ENCODE results near the gene TMCC1.

Gene TMCC1

DNA sequence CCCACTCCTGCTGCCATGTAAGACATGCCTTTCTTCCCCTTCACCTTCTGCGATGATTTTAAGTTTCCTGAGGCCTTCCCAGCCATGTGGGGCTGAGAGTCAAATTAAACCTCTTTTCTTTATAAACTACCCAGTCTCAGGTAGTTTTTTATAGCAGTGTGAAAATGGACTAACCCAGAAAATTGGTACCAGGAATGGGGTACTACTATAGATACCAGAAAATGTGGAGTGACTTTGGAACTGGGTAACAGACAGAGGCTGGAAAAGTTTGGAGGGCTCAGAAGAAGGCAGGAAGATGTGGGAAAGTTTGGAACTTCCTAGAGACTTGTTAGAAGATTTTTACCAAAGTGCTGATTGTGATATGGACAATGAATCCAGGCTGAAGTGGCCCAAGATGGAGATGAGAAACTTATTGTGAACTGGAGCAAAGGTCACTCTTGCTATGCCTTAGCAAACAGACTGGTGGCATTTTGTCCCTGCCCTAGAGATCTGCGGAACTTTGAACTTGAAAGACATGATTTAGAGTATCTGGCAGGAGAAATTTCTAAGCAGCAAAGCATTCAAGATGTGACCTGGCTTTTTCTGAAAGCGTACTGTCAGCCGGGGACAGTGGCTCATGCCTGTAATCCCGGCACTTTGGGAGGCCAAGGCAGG is 52.7 kb downstream of the TMCC1 start:
- H3K27ac ChIP-seq (ENCODE audit: insufficient read depth in 1 of 2, low read depth in 1 of 2, low read length in 2 of 2, poor library complexity in 1 of 2, severe bottlenecking in 2 of 2) = no peak overlapping the region
- no peak for DNase-seq
- 100% methylated on average over 4 of the region's 5 CpGs for WGBS (ENCODE audit: insufficient coverage)
- POLR2A ChIA-PET = no interaction called here
- H3K9me3 ChIP-seq (ENCODE audit: control extremely low read depth in 1 of 5, control insufficient read depth in 4 of 5, insufficient read depth in 2 of 5, low read depth in 1 of 5, low read length in 4 of 5) = peaks cover 0 to 10% (median 0%) of the 10 kb centered on the region in 5 experiments
- no peaks in the 10 kb centered on the region for H3K27me3 ChIP-seq (replicated peaks in 2 of 5; ENCODE audit: control insufficient read depth in 4 of 5, insufficient read depth in 5 of 5, low read length in 4 of 5)
- H3K36me3 ChIP-seq (ENCODE audit: control insufficient read depth in 4 of 4, insufficient read depth in 4 of 4, low read length in 3 of 4) = peaks cover 0 to 3% (median 1%) of the 10 kb centered on the region in 4 experiments
- H3K4me1 ChIP-seq (ENCODE audit: control extremely low read depth in 1 of 4, control insufficient read depth in 4 of 4, insufficient read depth in 4 of 4, low read length in 3 of 4) = no peaks in the 10 kb centered on the region
- CTCF ChIA-PET = interaction anchor here (1.0 kb wide), 1 partner anchor 214 kb away, joined by 3 read pairs; no protein-coding TSS in a partner anchor
- no peak overlapping the region for H3K4me3 ChIP-seq (ENCODE audit: control insufficient read depth in 1 of 7, extremely low read depth in 1 of 7, insufficient read depth in 4 of 7, low read depth in 2 of 7, low read length in 6 of 7)

DNA sequence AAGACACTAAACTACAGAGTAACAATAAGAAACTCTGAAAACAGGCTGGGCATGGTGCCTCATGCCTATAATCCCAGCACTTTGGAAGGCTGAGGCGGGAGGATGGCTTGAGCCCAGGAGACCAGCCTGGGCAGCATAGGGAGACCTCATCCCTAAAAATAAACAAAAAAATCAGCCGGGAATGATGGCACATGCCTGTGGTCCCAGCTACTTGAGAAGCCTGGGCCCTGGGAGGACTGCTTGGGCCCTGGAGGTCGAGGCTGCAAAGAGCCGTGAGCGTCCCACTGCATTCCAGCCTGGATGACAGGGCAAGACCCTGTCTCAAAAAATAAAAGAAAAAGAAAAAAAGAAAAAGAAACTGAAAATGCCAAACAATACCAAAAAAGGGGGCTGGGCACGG is 55.4 kb downstream of the TMCC1 start:
- Histone ChIP-seq H3K27me3 (replicated peaks in 2 of 5; ENCODE audit: control insufficient read depth in 4 of 5, insufficient read depth in 5 of 5, low read length in 4 of 5) (no peaks in the 10 kb centered on the region), H3K4me1 (ENCODE audit: control extremely low read depth in 1 of 4, control insufficient read depth in 4 of 4, insufficient read depth in 4 of 4, low read length in 3 of 4) (no peaks in the 10 kb centered on the region), H3K4me3 (ENCODE audit: control insufficient read depth in 1 of 7, extremely low read depth in 1 of 7, insufficient read depth in 4 of 7, low read depth in 2 of 7, low read length in 6 of 7) (no peak overlapping the region), H3K9me3 (ENCODE audit: control extremely low read depth in 1 of 5, control insufficient read depth in 4 of 5, insufficient read depth in 2 of 5, low read depth in 1 of 5, low read length in 4 of 5) (peaks cover 0 to 10% (median 1%) of the 10 kb centered on the region in 5 experiments), H3K27ac (ENCODE audit: insufficient read depth in 1 of 2, low read depth in 1 of 2, low read length in 2 of 2, poor library complexity in 1 of 2, severe bottlenecking in 2 of 2) (no peak overlapping the region), H3K36me3 (ENCODE audit: control insufficient read depth in 4 of 4, insufficient read depth in 4 of 4, low read length in 3 of 4) (peaks cover 0 to 3% (median 1%) of the 10 kb centered on the region in 4 experiments)
- CTCF ChIA-PET = interaction anchor here (0.6 to 1.6 kb wide), 5 partner anchors 17 to 403 kb away, joined by 3 to 5 read pairs (median 4); no protein-coding TSS in a partner anchor
- 100% methylated on average over 4 of the region's 6 CpGs for WGBS (ENCODE audit: insufficient coverage)
- no peak for DNase-seq
- POLR2A ChIA-PET = no interaction called here

DNA sequence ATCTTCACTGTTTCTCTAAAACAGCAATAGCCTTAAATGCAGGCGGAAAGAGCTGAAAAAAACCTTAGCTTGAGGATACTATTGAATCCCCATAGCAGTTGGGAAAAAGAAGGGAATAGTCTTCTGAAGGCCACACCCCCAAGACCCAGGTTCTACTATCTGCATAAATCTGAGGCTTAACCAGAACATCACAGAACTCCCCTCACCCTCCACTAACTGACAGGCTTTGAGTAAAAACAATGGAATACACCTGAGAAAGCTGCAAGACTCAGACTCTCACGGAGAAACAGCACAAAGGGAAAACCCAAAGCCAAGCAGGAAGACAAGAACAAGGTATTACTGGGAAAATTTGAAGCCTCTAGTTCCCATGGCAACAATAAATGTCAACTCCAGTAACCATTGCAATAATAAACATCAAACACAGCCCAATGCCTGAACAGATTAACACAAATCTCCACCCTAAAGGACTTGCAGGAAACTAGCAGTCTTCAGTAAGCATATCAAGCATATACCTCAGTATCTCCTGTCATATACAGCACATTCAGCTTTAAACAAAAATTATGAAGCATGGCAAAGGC is 56.4 kb downstream of the TMCC1 start:
- ChIA-PET POLR2A (no interaction called here), CTCF (interaction anchor here (1.0 to 1.7 kb wide), 7 partner anchors 9 to 347 kb away, joined by 3 to 5 read pairs (median 4); no protein-coding TSS in a partner anchor)
- peaks cover 0 to 6% (median 1%) of the 10 kb centered on the region in 5 experiments for H3K9me3 ChIP-seq (ENCODE audit: control extremely low read depth in 1 of 5, control insufficient read depth in 4 of 5, insufficient read depth in 2 of 5, low read depth in 1 of 5, low read length in 4 of 5)
- H3K4me1 ChIP-seq (ENCODE audit: control extremely low read depth in 1 of 4, control insufficient read depth in 4 of 4, insufficient read depth in 4 of 4, low read length in 3 of 4) = no peaks in the 10 kb centered on the region
- 82% methylated on average over 2 of the region's 2 CpGs for WGBS (ENCODE audit: insufficient coverage)
- peaks cover 0 to 2% (median under 1%) of the 10 kb centered on the region in 4 experiments for H3K36me3 ChIP-seq (ENCODE audit: control insufficient read depth in 4 of 4, insufficient read depth in 4 of 4, low read length in 3 of 4)
- no peaks in the 10 kb centered on the region for H3K27me3 ChIP-seq (replicated peaks in 2 of 5; ENCODE audit: control insufficient read depth in 4 of 5, insufficient read depth in 5 of 5, low read length in 4 of 5)
- DNase-seq = no peak
- H3K4me3 ChIP-seq (ENCODE audit: control insufficient read depth in 1 of 7, extremely low read depth in 1 of 7, insufficient read depth in 4 of 7, low read depth in 2 of 7, low read length in 6 of 7) = no peak overlapping the region
- H3K27ac ChIP-seq (ENCODE audit: insufficient read depth in 1 of 2, low read depth in 1 of 2, low read length in 2 of 2, poor library complexity in 1 of 2, severe bottlenecking in 2 of 2) = no peak overlapping the region

DNA sequence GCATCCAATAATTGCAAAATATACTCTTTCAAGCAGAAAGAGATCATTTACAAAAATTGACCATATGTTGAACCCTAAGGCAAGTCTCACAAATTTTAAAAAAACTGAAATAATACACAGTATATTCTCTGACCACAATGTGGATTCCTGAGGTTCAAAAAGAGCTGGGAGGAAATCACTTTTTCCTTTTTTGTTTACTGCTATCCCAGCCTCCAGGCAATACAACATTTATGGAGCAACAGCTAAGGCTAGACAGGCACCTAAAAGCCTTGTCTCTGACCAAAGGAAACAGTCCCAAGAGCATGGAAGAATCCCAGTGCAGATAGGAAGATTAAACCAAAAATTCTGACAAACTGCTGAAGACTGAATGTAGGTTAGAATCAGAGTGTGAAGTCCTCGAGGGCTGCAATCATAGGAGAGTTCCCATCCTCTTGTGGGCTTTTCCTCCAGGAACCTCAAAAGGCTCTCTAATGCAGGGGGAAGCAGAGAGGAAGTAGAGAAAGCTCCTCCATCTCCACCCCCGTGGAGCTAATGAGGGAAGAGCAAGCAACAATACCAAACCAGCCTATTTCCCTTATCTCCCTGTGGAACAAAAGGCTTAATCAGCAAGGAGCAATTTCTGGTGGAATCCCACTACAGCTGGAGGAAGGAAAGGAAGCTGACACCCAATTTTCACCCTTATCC is 57.0 kb downstream of the TMCC1 start:
- peaks cover 0 to 4% (median 0%) of the 10 kb centered on the region in 5 experiments for H3K9me3 ChIP-seq (ENCODE audit: control extremely low read depth in 1 of 5, control insufficient read depth in 4 of 5, insufficient read depth in 2 of 5, low read depth in 1 of 5, low read length in 4 of 5)
- no peaks in the 10 kb centered on the region for H3K4me1 ChIP-seq (ENCODE audit: control extremely low read depth in 1 of 4, control insufficient read depth in 4 of 4, insufficient read depth in 4 of 4, low read length in 3 of 4)
- no peak for DNase-seq
- H3K36me3 ChIP-seq (ENCODE audit: control insufficient read depth in 4 of 4, insufficient read depth in 4 of 4, low read length in 3 of 4) = peaks cover 0 to 2% (median 0%) of the 10 kb centered on the region in 4 experiments
- H3K4me3 ChIP-seq (ENCODE audit: control insufficient read depth in 1 of 7, extremely low read depth in 1 of 7, insufficient read depth in 4 of 7, low read depth in 2 of 7, low read length in 6 of 7) = no peak overlapping the region
- WGBS (ENCODE audit: insufficient coverage) = 86% methylated on average over 1 of the region's 2 CpGs
- no peak overlapping the region for H3K27ac ChIP-seq (ENCODE audit: insufficient read depth in 1 of 2, low read depth in 1 of 2, low read length in 2 of 2, poor library complexity in 1 of 2, severe bottlenecking in 2 of 2)
- ChIA-PET POLR2A (no interaction called here), CTCF (interaction anchor here (0.9 to 1.7 kb wide), 6 partner anchors 9 to 209 kb away, joined by 3 to 5 read pairs (median 4); no protein-coding TSS in a partner anchor)
- H3K27me3 ChIP-seq (replicated peaks in 2 of 5; ENCODE audit: control insufficient read depth in 4 of 5, insufficient read depth in 5 of 5, low read length in 4 of 5) = no peaks in the 10 kb centered on the region

DNA sequence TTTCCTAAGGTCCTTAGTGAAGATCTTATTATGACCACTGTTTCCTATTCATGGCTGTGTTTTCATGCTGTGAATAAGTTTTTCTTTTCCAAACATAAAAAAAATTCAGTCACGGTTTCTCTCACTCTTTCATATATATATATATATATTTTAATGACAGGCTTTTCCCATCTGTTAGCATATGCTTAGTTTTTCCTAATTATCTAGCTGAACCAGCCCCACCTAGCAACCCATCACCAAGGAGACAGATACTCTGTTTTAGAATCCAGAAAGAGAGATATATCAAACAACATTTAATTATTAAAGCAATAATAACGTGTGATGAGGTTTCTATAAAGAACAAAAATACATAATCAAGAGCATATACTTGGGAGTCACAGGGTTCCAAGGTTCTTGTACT is 58.3 kb downstream of the TMCC1 start:
- POLR2A ChIA-PET = no interaction called here
- H3K36me3 ChIP-seq (ENCODE audit: control insufficient read depth in 4 of 4, insufficient read depth in 4 of 4, low read length in 3 of 4) = peaks cover 0 to 2% (median 0%) of the 10 kb centered on the region in 4 experiments

DNA sequence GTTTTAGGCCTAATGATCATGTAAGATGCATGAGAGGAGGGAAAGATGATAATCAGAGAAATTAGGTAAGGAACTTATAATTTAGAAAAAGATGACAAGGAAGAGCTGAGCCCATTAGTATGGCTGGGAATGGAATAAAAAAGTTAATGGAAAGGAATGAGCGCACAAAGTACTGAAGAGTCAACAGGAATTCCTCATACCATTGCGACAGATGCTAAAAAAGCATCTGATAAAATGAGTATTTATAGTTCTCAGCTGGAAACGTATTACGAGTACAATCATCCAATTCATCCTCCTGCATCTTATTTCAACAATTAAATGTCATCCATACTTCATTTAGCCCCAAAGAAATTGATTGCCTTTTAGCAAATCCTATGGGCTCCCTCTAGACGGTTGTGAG is 58.9 kb downstream of the TMCC1 start:
- WGBS (ENCODE audit: insufficient coverage) = 100% methylated on average over 2 of the region's 5 CpGs
- CTCF ChIA-PET = interaction anchor here (1.6 to 1.9 kb wide), 2 partner anchors 207 to 345 kb away, joined by 5 to 6 read pairs; no protein-coding TSS in a partner anchor

More for the DNA sequence above, 58.3 kb downstream of the TMCC1 start:
- CTCF ChIA-PET = interaction anchor here (1.6 to 1.9 kb wide), 2 partner anchors 207 to 345 kb away, joined by 5 to 6 read pairs; no protein-coding TSS in a partner anchor
- Histone ChIP-seq H3K4me3 (ENCODE audit: control insufficient read depth in 1 of 7, extremely low read depth in 1 of 7, insufficient read depth in 4 of 7, low read depth in 2 of 7, low read length in 6 of 7) (no peak overlapping the region), H3K9me3 (ENCODE audit: control extremely low read depth in 1 of 5, control insufficient read depth in 4 of 5, insufficient read depth in 2 of 5, low read depth in 1 of 5, low read length in 4 of 5) (peaks cover 0 to 4% (median 0%) of the 10 kb centered on the region in 5 experiments), H3K27ac (ENCODE audit: insufficient read depth in 1 of 2, low read depth in 1 of 2, low read length in 2 of 2, poor library complexity in 1 of 2, severe bottlenecking in 2 of 2) (no peak overlapping the region), H3K4me1 (ENCODE audit: control extremely low read depth in 1 of 4, control insufficient read depth in 4 of 4, insufficient read depth in 4 of 4, low read length in 3 of 4) (no peaks in the 10 kb centered on the region), H3K27me3 (replicated peaks in 2 of 5; ENCODE audit: control insufficient read depth in 4 of 5, insufficient read depth in 5 of 5, low read length in 4 of 5) (no peaks in the 10 kb centered on the region)
- DNase-seq = no peak
- no CpG with 5 or more reads among the region's 2 CpGs for WGBS (ENCODE audit: insufficient coverage)

More for the DNA sequence above, 58.9 kb downstream of the TMCC1 start:
- no peaks in the 10 kb centered on the region for H3K27me3 ChIP-seq (replicated peaks in 2 of 5; ENCODE audit: control insufficient read depth in 4 of 5, insufficient read depth in 5 of 5, low read length in 4 of 5)
- DNase-seq = no peak
- peaks cover 0 to 2% (median 0%) of the 10 kb centered on the region in 4 experiments for H3K36me3 ChIP-seq (ENCODE audit: control insufficient read depth in 4 of 4, insufficient read depth in 4 of 4, low read length in 3 of 4)
- H3K9me3 ChIP-seq (ENCODE audit: control extremely low read depth in 1 of 5, control insufficient read depth in 4 of 5, insufficient read depth in 2 of 5, low read depth in 1 of 5, low read length in 4 of 5) = peaks cover 0 to 4% (median 0%) of the 10 kb centered on the region in 5 experiments
- POLR2A ChIA-PET = no interaction called here
- H3K4me3 ChIP-seq (ENCODE audit: control insufficient read depth in 1 of 7, extremely low read depth in 1 of 7, insufficient read depth in 4 of 7, low read depth in 2 of 7, low read length in 6 of 7) = no peak overlapping the region
- no peaks in the 10 kb centered on the region for H3K4me1 ChIP-seq (ENCODE audit: control extremely low read depth in 1 of 4, control insufficient read depth in 4 of 4, insufficient read depth in 4 of 4, low read length in 3 of 4)
- H3K27ac ChIP-seq (ENCODE audit: insufficient read depth in 1 of 2, low read depth in 1 of 2, low read length in 2 of 2, poor library complexity in 1 of 2, severe bottlenecking in 2 of 2) = no peak overlapping the region
